Ramos (cell line): ENCODE measurements around the gene SHANK1.

Source experiments
- in situ Hi-C: fragments of 300-500 bp; cut with MboI; formaldehyde crosslinking; loops from one replicate; pipeline ENCODE4 v1.14.3; 2022; ENCODE audit warnings: low sequenced_read_pairs; ENCODE audit not compliant: unreplicated experiment

SHANK1 gene

GRCh38 chr19:50716178-50717025 is 3.2 kb downstream of the SHANK1 start:
- in situ Hi-C loops: no loop called here

DNA sequence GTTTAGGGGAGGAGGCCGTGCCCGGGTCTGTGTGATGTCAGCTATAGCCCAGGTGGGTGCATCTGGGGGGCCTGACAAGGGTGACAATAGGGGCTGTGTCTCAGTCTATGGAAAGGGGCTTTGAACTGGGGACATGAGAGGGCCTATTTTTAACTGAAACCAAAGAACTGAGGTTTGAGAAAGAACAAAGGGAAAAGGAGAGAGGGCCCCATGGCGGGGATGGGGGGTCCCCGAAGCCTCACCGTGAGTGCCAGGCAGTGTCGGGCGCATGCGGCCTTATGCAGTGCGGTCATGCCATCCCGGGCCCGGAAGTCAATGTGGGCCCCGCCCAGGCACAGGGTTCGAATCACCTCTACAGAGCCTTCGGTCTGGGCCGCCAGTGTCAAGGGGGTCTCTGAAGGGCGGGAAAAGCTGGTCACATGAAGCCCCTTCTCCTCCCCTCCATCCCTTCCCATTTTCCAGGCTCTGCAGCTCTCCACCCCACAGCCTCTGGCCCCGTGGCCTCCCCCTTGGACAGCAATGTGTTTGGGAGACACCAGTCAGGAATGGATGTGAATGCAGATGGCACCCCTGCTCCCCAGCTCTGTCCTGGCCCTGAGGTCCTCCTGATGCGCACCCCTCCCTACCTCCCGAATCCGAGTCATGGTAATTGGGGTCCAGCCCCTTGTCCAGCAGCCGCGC is 5.9 kb downstream of the SHANK1 start:
- in situ Hi-C loops: no loop called here

DNA sequence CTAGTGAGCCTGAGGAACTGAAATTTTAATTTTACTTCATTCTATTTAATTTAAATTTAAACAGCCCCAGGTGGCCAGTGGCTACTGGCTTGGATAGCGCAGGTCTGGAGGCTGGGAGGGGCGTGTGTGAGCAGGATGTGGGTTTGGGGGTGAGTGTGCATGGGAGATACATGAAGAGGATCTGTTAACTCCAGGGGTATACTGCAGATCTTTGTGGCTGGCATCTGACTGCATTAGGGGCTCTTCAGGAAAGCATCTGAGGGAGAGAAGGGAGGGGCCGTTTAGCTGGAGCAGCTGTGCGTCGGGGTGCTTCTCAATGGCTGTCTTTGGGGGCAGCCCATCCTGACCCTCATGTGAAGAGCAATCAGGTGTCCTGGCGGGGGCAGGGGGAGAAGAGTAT is 6.8 kb downstream of the SHANK1 start:
- in situ Hi-C loops: no loop called here

- in situ Hi-C loops: no loop called here
Observed at GRCh38 chr19:50711805-50712204, 7.8 kb downstream of the SHANK1 start.

DNA sequence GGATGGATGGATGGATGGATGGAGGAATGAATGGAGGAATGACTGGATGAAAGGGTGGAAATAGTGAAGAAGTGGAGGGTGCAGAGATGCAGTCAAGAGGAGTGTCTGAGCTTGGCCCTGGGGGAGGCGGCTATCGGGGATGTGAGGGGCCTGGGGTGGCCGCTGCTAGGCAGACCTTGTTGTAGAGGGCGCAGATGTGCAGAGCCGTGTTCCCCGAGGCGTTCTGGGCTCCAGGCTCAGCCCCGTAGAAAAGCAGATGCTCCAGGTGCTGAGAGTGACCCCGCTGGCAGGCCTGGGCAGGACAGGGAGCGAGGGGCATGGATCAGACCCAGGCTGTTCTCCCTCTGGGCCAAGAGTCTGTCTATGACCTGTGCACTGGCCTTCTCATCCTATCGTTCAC is 8.4 kb downstream of the SHANK1 start:
- in situ Hi-C loops: no loop called here

DNA sequence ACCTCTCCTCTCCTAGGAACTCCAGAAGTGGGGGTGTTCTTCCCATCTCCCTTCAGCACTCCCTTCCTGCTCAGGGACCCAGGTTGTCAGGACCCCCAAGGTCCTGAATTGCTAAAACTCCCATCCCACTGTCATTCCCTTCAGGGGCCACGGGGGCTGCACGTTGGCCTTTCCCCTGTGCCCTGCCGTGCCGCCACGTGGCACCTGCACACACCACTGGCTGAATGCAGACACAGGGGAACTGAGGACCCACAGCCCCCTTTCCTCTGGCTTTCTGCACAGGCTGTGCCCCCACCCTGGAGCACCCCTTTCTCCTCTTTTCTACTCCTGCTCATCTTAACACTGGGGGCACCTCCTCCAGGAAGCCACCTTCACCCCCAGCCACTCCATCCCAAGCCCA is 9.0 kb downstream of the SHANK1 start:
- in situ Hi-C loops: no loop called here

DNA sequence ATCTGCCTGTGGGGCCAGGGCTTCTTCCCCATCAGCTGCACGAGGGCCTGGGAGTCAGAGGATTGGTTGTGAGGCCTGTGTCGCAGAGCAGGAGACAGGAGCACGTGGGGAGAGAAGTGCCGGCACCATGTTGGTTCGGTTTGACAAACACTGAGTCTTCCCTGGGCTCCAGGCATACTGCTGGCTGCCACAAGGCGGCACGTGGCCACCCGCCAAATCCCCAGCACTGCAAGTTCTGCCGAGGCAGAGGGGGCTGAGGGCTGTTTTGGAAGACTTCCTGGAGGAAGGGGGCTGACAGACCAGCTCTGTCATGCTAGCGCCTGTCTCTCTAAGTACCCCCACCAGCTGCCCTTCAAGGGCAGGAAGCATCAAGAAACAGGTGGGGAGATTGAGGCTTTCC is 9.5 kb downstream of the SHANK1 start:
- in situ Hi-C loops: no loop called here

DNA sequence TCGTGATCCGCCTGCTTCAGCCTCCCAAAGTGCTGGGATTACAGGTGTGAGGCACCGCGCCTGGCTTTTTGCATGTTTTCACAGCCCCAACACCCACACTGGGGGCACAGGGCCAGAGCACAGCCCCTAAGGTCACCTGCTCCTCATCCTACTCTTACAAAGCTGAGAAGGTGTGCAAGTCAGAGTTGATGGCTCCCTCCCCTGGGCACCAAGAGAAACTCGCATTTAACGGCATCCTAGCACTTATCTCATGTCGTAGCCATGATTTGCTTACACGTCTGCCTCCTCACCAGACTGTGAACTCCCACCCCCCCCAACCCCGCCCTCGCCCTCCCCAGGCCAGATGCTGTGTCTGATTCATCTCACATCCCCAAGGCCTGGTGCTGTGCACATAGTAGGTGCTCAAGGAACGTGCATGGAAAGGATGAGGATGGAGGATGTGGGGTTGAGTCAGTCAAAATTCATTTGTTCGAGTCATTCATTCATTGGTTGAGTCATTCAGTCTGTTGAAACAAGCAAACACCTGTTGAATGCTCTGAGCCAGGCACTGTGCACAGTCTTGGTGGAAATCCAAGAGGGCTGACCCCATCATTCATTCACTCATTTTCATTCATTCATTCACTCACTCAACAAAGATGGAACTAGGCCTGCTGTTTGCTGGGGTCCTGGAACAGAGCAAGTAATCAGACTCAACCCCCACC is 11.3 kb downstream of the SHANK1 start:
- in situ Hi-C loops: no loop called here

DNA sequence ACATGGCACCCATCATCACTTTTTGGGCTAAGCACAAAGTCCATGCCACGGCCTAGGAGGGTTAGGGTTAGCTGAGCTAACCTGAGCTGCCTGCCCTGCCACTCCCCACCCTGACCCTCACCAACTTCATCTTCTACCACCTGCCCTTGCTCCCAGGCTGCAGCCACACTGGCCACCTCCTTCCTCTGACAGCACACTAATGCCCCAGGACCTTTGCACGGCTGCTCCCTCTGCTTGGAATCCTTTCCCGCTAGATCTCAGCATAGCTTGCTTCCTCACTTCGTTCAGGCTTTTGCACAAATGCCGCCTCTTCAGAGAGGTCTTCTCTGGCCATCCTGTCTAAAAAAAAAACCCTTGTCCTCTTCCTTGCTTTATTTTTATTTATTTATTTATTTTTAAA is 13.2 kb downstream of the SHANK1 start:
- in situ Hi-C loops: no loop called here

DNA sequence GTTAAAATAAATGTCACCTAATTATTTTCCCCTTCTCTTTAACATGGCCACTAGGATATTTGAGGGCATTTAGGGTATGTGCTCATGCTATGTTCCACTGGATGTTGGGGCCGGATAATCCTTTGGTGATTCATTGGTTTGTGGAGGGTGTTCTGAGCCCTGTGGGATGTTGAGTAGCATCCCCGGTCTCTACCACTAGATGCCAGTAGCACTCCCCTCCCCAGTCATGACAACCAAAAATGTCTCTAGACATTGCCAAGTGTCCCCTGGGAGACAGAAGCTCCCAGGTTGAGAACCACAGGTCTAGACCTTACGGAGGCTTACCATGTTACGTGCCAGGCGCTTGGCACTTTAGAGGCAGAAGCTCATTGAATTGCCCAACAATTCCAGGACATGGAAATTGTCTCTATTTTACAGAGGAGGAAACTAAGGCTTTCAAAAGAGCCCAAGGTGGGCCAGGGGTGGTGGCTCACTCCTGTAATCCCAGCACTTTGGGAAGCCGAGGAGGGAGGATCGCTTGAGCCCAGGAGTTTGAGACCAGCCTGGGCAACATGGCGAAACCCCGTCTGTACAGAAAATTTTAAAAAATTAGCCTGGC is 14.1 kb downstream of the SHANK1 start:
- in situ Hi-C loops: no loop called here

GRCh38 chr19:50703915-50704796 is 15.4 kb downstream of the SHANK1 start:
- in situ Hi-C loops: no loop called here

GRCh38 chr19:50702871-50703829 is 16.5 kb downstream of the SHANK1 start:
- in situ Hi-C loops: no loop called here

DNA sequence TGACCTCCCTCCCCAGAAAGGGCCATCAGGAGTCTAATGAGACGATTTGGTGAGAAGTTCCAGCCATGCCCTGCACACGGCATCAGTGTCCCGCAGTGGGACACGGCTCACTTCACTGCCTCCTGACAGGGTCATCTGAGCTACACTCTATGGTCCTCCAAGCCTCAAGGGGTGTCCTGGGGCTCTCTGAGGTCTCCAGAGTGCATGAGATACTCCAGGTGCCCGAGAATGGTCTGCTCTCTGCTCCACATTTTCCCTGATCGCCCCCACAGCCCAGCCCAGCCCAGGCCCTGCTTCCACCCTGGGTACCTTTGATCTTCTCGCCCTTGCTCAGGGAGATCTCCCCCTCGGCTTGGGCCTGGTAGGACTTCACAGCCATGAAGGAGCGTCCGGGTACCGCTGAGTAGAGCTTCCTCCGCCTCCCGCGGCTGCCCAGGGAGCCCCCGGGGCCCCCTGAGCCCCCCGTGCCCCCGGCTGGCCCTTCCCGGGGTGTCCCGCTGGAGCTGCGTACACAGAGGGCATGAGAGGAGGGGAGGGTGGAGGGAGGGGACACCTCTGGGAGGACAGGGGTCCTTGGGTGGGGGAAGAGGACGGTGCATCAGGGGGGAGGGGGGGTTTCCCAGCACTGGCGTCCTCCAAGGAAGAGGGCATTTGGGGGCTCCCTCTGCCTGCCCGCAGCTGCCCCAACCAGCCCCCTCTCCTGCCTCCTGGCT is 17.3 kb downstream of the SHANK1 start:
- in situ Hi-C loops: no loop called here

DNA sequence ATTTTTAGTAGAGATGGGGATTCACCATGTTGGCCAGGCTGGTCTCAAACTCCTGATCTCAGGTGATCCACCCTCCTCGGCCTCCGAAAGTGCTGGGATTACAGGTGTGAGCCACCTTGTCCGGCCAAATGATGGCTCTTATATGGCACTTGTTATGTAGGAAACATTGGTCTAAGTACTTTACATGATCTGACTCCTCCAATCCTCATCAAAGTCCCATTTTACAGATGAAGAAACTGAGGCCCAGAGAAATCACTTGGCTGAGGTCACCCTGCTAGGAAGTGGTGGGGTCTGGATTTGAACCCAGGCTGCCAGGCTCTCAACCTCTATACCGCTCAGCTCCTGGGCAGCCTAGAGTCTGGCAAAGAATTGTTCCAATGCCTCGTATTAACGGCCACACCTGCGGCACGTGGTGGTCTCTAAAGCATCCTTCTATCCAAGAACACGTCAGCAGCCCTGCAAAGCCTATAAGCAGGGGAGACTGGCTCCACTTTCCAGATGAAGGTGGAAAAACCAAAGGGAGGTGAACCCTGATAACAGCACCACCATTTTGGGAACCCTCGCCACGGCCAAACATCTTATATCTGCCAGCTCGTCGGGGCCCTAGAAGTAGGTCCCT is 18.1 kb downstream of the SHANK1 start:
- in situ Hi-C loops: no loop called here

DNA sequence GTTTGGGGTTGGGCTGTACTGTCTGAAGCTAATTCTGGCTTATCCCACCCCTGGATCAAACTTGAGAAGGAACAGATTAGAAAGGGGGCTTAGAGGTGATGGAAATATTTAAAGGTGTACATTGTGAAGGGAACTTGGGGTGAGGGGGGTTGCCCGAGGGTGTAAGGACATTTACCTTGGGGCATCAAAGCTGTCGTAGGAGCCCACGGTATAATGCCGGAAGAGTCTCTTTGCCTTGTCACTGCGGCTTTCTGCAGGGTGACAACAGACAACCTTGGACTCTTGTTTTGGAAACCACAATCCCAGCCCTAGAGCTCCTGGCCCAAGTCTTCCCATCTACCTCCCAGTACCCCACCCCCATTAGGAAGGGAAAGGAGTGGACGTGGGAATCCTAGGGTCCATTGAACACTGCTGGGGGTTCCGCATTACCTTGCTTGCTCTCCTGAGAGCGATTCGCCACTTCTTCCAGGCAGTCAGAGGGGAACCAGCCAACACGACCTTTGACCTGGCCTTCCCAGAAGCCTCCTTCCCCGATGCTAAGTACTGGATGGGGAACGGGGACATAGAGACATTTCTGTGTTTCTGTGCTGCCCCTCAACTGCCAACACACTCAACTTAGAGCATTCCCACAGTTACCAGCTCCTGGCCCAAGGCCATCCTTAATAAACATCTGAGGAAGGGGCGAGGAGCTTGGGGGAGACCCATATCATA is 22.0 kb downstream of the SHANK1 start:
- in situ Hi-C loops: no loop called here

GRCh38 chr19:50696094-50696483 is 23.5 kb downstream of the SHANK1 start:
- in situ Hi-C loops: no loop called here
